ENCODE data around the gene DIS3L2.

DIS3L2 gene

DNA sequence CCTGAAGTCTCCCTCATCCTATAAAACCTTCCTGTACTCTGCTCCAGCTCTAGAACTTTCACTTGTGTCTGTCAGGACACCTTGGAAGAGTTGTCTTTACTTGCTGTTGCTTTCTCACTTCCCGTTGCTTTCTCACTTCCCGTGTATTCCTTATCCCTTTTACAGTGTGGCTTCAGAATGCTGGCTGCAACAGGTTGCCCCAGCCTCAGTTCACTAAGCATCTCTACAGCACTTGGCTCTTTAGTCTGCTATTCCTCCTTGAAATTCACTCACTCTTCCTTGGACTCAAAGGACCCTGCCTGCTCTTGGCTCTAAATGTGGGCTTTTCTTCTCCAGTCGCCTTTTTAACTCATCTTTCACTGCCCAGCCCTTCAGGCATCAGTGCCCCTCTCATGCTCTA lies 254.5 kb downstream of the DIS3L2 start:
- Histone ChIP-seq H3K36me3 (ENCODE audit: insufficient read depth, low read length) (no peaks in the 10 kb centered on the region), H2AFZ (ENCODE audit: low read length) (no peak overlapping the region), H3K27me3 (ENCODE audit: insufficient read depth, low read length) (no peaks in the 10 kb centered on the region), H3K4me1 (ENCODE audit: insufficient read depth, low read length, severe bottlenecking) (peaks cover 27% of the 10 kb centered on the region), H3K9ac (ENCODE audit: low read length) (no peak overlapping the region), H3K79me2 (ENCODE audit: insufficient read depth, low read length) (no peaks in the 10 kb centered on the region), H3F3A (ENCODE audit: insufficient read depth, low read length) (no peaks in the 10 kb centered on the region), H4K20me1 (ENCODE audit: insufficient read depth, low read length) (no peaks in the 10 kb centered on the region), H3K9me2 (ENCODE audit: low read depth, low read length) (no peaks in the 10 kb centered on the region), H3K4me2 (ENCODE audit: low read length) (no peak overlapping the region), H3K27ac (ENCODE audit: low read depth, low read length, poor library complexity, severe bottlenecking) (no peak overlapping the region), H3K9me3 (ENCODE audit: low read length) (no peaks in the 10 kb centered on the region), H3K4me3 (ENCODE audit: low read depth, low read length, poor library complexity, severe bottlenecking) (no peak overlapping the region)
- no peak for TF ChIP-seq EZH2 (IDR thresholded peaks at IDR 0.05; ENCODE audit: borderline replicate concordance, low read length)
- no peak for TF ChIP-seq CTCF (IDR thresholded peaks at IDR 0.05; ENCODE audit: low read length)

DNA sequence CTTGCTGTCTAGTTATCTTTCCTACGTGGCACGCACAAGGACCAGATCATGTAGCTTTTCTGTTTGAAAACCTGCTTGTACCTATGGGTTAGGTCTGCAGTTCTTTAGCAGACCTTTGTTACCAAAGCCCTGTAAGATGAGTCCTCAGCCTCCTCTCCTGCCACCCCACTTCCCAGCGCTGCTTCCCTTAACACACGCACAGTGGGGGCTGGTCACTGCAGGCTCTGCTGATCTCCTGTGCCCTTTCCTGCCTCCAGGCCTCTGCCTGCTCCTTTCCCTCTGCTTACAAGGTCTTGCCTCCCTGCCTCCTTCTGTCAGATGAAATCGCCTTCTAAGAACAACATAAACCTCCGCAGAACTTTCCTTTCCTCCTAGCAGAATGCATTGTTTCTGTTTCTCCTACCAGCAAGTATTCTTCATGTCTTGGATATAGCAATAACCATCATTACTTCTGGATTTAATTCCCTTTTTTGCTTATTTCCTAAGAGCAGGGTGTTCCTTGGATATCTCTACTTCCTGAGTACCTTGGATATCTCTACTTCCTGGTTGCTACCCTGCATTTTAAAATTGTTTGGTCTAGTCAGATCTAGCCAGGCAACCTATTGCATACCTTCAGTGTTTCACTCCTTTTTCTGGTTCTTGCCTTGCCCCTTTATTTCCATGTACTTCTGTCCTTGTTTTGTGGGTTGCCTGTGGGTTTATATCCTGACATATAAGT lies 257.4 kb downstream of the DIS3L2 start:
- Histone ChIP-seq H3K4me2 (ENCODE audit: low read length) (peak overlapping the region; percentile 41; the same call in 1 of the 2 replicates), H3K79me2 (ENCODE audit: insufficient read depth, low read length) (no peaks in the 10 kb centered on the region), H3K4me3 (ENCODE audit: low read depth, low read length, poor library complexity, severe bottlenecking) (no peak overlapping the region), H3F3A (ENCODE audit: insufficient read depth, low read length) (no peaks in the 10 kb centered on the region), H3K4me1 (ENCODE audit: insufficient read depth, low read length, severe bottlenecking) (peaks cover 13% of the 10 kb centered on the region), H3K27ac (ENCODE audit: low read depth, low read length, poor library complexity, severe bottlenecking) (peak overlapping the region; percentile 53), H3K27me3 (ENCODE audit: insufficient read depth, low read length) (no peaks in the 10 kb centered on the region), H3K9ac (ENCODE audit: low read length) (no peak overlapping the region; the same call in 1 of the 2 replicates), H3K9me3 (ENCODE audit: low read length) (no peaks in the 10 kb centered on the region), H3K9me2 (ENCODE audit: low read depth, low read length) (no peaks in the 10 kb centered on the region), H3K36me3 (ENCODE audit: insufficient read depth, low read length) (no peaks in the 10 kb centered on the region), H2AFZ (ENCODE audit: low read length) (no peak overlapping the region), H4K20me1 (ENCODE audit: insufficient read depth, low read length) (no peaks in the 10 kb centered on the region)
- TF ChIP-seq CTCF (IDR thresholded peaks at IDR 0.05; ENCODE audit: low read length): no peak

GRCh38 chr2:232219496-232219870 lies 258.0 kb downstream of the DIS3L2 start:
- Histone ChIP-seq H3K27ac (ENCODE audit: low read depth, low read length, poor library complexity, severe bottlenecking) (peak overlapping the region; percentile 53), H3K27me3 (ENCODE audit: insufficient read depth, low read length) (no peaks in the 10 kb centered on the region), H3K36me3 (ENCODE audit: insufficient read depth, low read length) (no peaks in the 10 kb centered on the region), H3K9ac (ENCODE audit: low read length) (no peak overlapping the region; the same call in 1 of the 2 replicates), H3K4me2 (ENCODE audit: low read length) (peak overlapping the region; percentile 41; the same call in 1 of the 2 replicates), H3K4me1 (ENCODE audit: insufficient read depth, low read length, severe bottlenecking) (peaks cover 13% of the 10 kb centered on the region), H2AFZ (ENCODE audit: low read length) (no peak overlapping the region), H3K9me2 (ENCODE audit: low read depth, low read length) (no peaks in the 10 kb centered on the region), H3K79me2 (ENCODE audit: insufficient read depth, low read length) (no peaks in the 10 kb centered on the region), H3K9me3 (ENCODE audit: low read length) (no peaks in the 10 kb centered on the region), H3K4me3 (ENCODE audit: low read depth, low read length, poor library complexity, severe bottlenecking) (no peak overlapping the region), H3F3A (ENCODE audit: insufficient read depth, low read length) (no peaks in the 10 kb centered on the region), H4K20me1 (ENCODE audit: insufficient read depth, low read length) (no peaks in the 10 kb centered on the region)
- no peak for TF ChIP-seq EZH2 (IDR thresholded peaks at IDR 0.05; ENCODE audit: borderline replicate concordance, low read length)
- TF ChIP-seq CTCF (IDR thresholded peaks at IDR 0.05; ENCODE audit: low read length): no peak

All from OCI-LY1 (cell line).